GM12891 (cell line): ENCODE data around the gene GPR55.

Experiments used
- DNase-seq: peaks from one replicate; pipeline ENCODE4 v3.0.0; 2011; ENCODE audit warnings: low spot score; ENCODE audit not compliant: insufficient read length
- FAIRE-seq: peaks from 2 replicates; lab custom pipeline; 2011; peaks lifted over from hg19 to GRCh38; lab: Jason Lieb, UNC
- PAX5 ChIP-seq: IDR thresholded peaks from 2 replicates; pipeline ENCODE4 v1.6.1; 2011; ENCODE audit warnings: low read length, moderate library complexity, mild to moderate bottlenecking; ENCODE audit not compliant: insufficient read depth, severe bottlenecking
- POLR2A ChIP-seq: IDR thresholded peaks from 2 replicates; pipeline ENCODE4 v1.6.1; 2011; ENCODE audit warnings: low read depth, low read length, control low read depth
- POLR2AphosphoS5 ChIP-seq: IDR thresholded peaks from 2 replicates; pipeline ENCODE4 v1.6.1; 2011; ENCODE audit warnings: low read depth, low read length, control low read depth
- POU2F2 ChIP-seq: IDR thresholded peaks from 2 replicates; pipeline ENCODE4 v1.6.1; 2011; ENCODE audit warnings: low read depth, mild to moderate bottlenecking, control low read depth, low read length, moderate library complexity
- SPI1 ChIP-seq: IDR thresholded peaks from 2 replicates; pipeline ENCODE4 v1.6.1; 2011; ENCODE audit warnings: low read depth, low read length, control low read depth
- TAF1 ChIP-seq: IDR thresholded peaks from 2 replicates; pipeline ENCODE4 v1.6.1; 2011; ENCODE audit warnings: low read depth, low read length, control low read depth

Gene GPR55

GRCh38 chr2:230944123-230944653, 19.1 kb upstream of the GPR55 start:
- FAIRE-seq: peak; percentile 94
- no peak for TF ChIP-seq PAX5
- peak; percentile 28 for TF ChIP-seq SPI1
- peak; percentile 97 for TF ChIP-seq POLR2A
- peak; percentile 47; the same call in 1 of the 2 replicates for TF ChIP-seq POU2F2
- peak; percentile 78; the same call in 1 of the 2 replicates for TF ChIP-seq TAF1
- TF ChIP-seq POLR2AphosphoS5: peak; percentile 89
- no peak for DNase-seq

GRCh38 chr2:230942920-230943896, 18.2 kb upstream of the GPR55 start:
- TF ChIP-seq POLR2A: peak; percentile 35
- peak; percentile 94 for TF ChIP-seq TAF1
- TF ChIP-seq PAX5: no peak
- TF ChIP-seq SPI1: peak; percentile 70
- TF ChIP-seq POLR2AphosphoS5: peak; percentile 44
- TF ChIP-seq POU2F2: peak; percentile 26; the same call in 1 of the 2 replicates
- DNase-seq (peak; percentile 76), FAIRE-seq (peak; percentile 99)

DNA sequence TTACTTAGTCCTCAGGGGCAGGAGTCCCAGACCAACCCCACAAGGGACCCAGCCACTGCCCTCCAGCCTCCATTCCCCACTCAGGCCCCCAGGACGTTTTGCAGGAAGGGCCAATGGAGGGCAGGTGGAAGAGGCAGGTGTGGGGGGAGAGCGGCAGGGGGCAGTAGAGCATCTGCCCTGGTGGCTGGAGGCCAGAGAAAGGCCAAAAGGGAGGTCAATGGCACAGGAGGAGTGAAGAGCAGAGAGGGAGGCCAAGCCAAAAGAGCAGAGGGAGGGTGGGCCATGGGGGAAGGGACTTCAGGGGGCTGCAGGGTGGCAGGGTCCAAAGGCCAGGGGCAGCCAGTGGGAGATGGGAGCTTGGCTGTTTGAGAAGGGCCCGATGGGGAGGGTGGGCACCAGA, 17.3 kb upstream of the GPR55 start:
- FAIRE-seq (no peak), DNase-seq (no peak)
- TF ChIP-seq PAX5 (no peak), POLR2AphosphoS5 (no peak), SPI1 (no peak), TAF1 (no peak), POU2F2 (no peak), POLR2A (no peak)

GRCh38 chr2:230941202-230942180, 16.4 kb upstream of the GPR55 start:
- TF ChIP-seq POU2F2 (no peak), POLR2AphosphoS5 (no peak), POLR2A (no peak), PAX5 (no peak), TAF1 (no peak), SPI1 (no peak)
- FAIRE-seq: no peak

GRCh38 chr2:230940471-230940815, 15.4 kb upstream of the GPR55 start:
- FAIRE-seq (no peak), DNase-seq (no peak)
- TF ChIP-seq POLR2A: no peak

More at GRCh38 chr2:230941202-230942180, 16.4 kb upstream of the GPR55 start:
- DNase-seq: no peak

DNA sequence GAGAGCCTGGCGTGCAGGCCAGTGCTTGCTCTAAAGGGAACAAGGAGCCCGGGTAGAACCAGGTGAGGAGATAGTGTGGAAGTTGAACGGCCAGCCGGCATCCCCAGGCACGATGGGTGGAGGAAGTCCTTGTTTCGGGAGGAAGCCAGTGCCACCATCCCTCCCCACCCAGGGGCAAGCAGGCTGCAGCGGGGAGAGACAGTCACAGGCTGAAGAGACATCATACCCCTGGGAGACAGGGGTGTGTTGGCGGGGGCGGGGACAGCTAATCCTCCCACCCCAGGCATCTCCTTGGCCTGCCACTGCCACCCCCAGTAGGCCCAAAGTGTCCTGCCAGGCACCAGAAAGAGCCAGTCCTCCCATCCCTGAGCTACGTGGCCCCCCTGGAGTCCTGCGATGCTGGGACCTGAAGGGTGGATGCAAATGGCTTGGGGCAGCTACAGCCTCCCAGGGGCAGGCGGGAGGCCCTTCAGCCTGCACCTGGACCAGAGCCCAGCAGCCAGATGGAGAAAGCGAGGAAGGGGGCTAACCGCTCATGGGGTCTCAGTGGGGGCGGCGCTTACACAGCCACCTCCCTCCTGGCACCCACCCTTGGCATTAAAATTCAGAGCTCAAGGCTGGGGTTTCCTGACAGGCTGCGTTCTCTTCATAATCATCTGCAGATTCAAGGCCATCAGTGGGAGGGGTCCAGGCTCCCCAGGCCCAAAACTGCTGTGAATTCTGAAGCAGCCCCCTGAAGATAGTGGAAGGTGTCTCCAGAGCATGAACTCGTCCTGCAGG, 14.8 kb upstream of the GPR55 start:
- TF ChIP-seq POLR2A: no peak
- no peak for TF ChIP-seq POLR2AphosphoS5
- no peak for TF ChIP-seq SPI1
- TF ChIP-seq PAX5: no peak
- TF ChIP-seq POU2F2: no peak
- TF ChIP-seq TAF1: no peak
- DNase-seq (no peak), FAIRE-seq (no peak)

- TF ChIP-seq POU2F2 (no peak), POLR2AphosphoS5 (no peak), POLR2A (no peak), PAX5 (no peak), SPI1 (no peak), TAF1 (no peak)
- no peak for DNase-seq
- FAIRE-seq: no peak
Observed at GRCh38 chr2:230939066-230939591, 14.1 kb upstream of the GPR55 start.

GRCh38 chr2:230938516-230939065, 13.5 kb upstream of the GPR55 start:
- FAIRE-seq (no peak), DNase-seq (no peak)
- no peak for TF ChIP-seq PAX5
- no peak for TF ChIP-seq POU2F2
- TF ChIP-seq SPI1: no peak
- TF ChIP-seq POLR2A: no peak
- TF ChIP-seq TAF1: no peak
- no peak for TF ChIP-seq POLR2AphosphoS5
